ENCODE results near the gene UBE2F. TPM values are rescaled to one million over a fixed set of nuclear protein-coding genes. Genes with fewer than 3 reads are reported as not detected.

Gene UBE2F
- total and polyA plus RNA-seq, 10 donors = 32.1 to 73.9 (median 47.5) TPM

DNA sequence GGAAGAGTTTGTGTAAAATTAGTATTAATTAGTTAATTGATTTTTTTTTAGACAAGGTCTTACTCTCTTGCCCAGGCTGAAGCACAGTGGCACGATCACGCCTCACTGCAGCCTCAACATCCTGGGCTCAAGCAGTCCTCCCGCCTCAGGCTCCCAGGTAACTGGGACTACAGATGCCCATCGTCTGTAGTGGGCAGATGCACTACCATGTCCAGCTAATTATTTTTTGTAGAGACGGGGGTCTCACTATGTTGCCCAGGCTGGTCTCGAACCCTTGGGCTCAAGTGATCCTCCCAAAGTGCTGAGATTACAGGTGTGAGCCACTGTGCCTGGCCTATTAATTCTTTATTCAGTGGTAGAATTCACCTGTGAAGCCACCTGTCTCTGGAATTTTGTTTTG lies 41.1 kb downstream of the UBE2F start:
- intact Hi-C loops (cut with DNase I; ENCODE audit: low total_unique reads) = no loop called here
- Histone ChIP-seq H3K27me3 (replicated peaks in 1 of 7) (no peaks in the 10 kb centered on the region), H3K9me3 (no peaks in the 10 kb centered on the region), H3K4me1 (peaks cover 0 to 15% (median 0%) of the 10 kb centered on the region in 6 donors), H3K27ac (no peak overlapping the region), H3K36me3 (peaks cover 0 to 73% (median 4%) of the 10 kb centered on the region in 6 donors), H3K4me3 (no peak overlapping the region)
- TF ChIP-seq POLR2A (IDR thresholded peaks at IDR 0.05) = no peak
- TF ChIP-seq, protein P1, sequence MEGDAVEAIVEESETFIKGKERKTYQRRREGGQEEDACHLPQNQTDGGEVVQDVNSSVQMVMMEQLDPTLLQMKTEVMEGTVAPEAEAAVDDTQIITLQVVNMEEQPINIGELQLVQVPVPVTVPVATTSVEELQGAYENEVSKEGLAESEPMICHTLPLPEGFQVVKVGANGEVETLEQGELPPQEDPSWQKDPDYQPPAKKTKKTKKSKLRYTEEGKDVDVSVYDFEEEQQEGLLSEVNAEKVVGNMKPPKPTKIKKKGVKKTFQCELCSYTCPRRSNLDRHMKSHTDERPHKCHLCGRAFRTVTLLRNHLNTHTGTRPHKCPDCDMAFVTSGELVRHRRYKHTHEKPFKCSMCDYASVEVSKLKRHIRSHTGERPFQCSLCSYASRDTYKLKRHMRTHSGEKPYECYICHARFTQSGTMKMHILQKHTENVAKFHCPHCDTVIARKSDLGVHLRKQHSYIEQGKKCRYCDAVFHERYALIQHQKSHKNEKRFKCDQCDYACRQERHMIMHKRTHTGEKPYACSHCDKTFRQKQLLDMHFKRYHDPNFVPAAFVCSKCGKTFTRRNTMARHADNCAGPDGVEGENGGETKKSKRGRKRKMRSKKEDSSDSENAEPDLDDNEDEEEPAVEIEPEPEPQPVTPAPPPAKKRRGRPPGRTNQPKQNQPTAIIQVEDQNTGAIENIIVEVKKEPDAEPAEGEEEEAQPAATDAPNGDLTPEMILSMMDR (IDR thresholded peaks at IDR 0.05 in 8 of 11, conservative IDR thresholded peaks at IDR 0.05 in 3 of 11) = no peak
- no peak for TF ChIP-seq POLR2AphosphoS5 (IDR thresholded peaks at IDR 0.05)
- no peak for DNase-seq
- WGBS, 5 donors = 82 to 99% (median 97%) methylated on average over 6 of the region's 6 CpGs

DNA sequence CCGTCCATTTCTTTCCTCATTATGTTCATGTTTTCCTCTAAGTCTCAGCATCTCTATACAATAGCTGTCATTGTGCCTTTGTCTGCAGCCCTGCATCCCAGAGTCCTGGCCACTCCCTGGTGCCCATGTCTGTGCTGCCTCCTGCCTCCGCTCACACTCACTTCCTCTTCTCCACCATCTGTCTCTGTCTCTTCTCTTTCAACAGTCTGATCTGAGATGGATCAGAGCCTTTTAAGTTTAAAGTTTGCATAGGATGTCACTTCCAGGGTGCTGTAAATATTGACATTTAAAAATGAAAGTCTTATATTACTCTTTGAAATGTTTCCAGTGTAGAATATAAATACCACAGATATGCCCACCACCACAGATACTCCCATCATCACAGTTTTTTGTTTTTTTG lies 42.7 kb downstream of the UBE2F start:
- DNase-seq = no peak
- intact Hi-C loops (cut with DNase I; ENCODE audit: low total_unique reads) = no loop called here
- H3K36me3 ChIP-seq = peaks cover 0 to 77% (median 4%) of the 10 kb centered on the region in 6 donors

DNA sequence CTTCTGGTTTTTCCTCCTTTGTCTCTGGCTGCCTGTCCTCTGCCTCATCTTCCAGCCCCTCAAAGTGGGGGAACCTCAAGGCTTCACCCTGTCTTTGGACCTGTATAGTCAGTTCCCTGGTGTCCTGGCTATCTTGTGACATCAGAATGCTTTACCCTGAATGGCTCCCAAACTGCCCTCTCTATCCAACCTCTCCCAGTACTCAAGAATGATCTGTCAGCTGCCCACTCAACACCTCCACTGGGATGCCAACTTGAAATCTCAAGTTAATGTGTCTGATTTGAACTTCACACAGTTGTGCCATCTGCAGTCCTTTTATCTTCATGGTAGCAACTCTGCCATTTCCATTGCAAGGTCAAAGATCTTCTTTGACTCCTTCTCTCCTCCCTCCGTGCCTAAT lies 43.8 kb downstream of the UBE2F start:
- intact Hi-C loops (cut with DNase I; ENCODE audit: low total_unique reads) = no loop called here
- TF ChIP-seq POLR2AphosphoS5 (IDR thresholded peaks at IDR 0.05) = no peak
- TF ChIP-seq POLR2A (IDR thresholded peaks at IDR 0.05) = no peak
- TF ChIP-seq, protein P1 (IDR thresholded peaks at IDR 0.05 in 8 of 11, conservative IDR thresholded peaks at IDR 0.05 in 3 of 11) = no peak
- 88 to 100% (median 100%) methylated on average over 1 of the region's 1 CpG for WGBS, 5 donors
- H3K4me1 ChIP-seq = peaks cover 0 to 15% (median 0%) of the 10 kb centered on the region in 6 donors
- H3K27me3 ChIP-seq (replicated peaks in 1 of 7) = no peaks in the 10 kb centered on the region
- no peak overlapping the region for H3K4me3 ChIP-seq
- no peak for DNase-seq
- no peak overlapping the region for H3K27ac ChIP-seq
- no peaks in the 10 kb centered on the region for H3K9me3 ChIP-seq
- peaks cover 0 to 67% (median 3%) of the 10 kb centered on the region in 6 donors for H3K36me3 ChIP-seq

More for the DNA sequence above, 42.7 kb downstream of the UBE2F start:
- H3K4me1 ChIP-seq = peaks cover 0 to 15% (median 0%) of the 10 kb centered on the region in 6 donors
- no peak for TF ChIP-seq POLR2AphosphoS5 (IDR thresholded peaks at IDR 0.05)
- TF ChIP-seq POLR2A (IDR thresholded peaks at IDR 0.05) = no peak
- TF ChIP-seq, protein P1 (IDR thresholded peaks at IDR 0.05 in 8 of 11, conservative IDR thresholded peaks at IDR 0.05 in 3 of 11) = no peak
- 72 to 77% (median 74%) methylated on average over 2 of the region's 2 CpGs for whole genome bisulfite sequencing, 5 donors
- no peaks in the 10 kb centered on the region for H3K27me3 ChIP-seq (replicated peaks in 1 of 7)
- H3K9me3 ChIP-seq = no peaks in the 10 kb centered on the region
- no peak overlapping the region for H3K27ac ChIP-seq
- no peak overlapping the region for H3K4me3 ChIP-seq

DNA sequence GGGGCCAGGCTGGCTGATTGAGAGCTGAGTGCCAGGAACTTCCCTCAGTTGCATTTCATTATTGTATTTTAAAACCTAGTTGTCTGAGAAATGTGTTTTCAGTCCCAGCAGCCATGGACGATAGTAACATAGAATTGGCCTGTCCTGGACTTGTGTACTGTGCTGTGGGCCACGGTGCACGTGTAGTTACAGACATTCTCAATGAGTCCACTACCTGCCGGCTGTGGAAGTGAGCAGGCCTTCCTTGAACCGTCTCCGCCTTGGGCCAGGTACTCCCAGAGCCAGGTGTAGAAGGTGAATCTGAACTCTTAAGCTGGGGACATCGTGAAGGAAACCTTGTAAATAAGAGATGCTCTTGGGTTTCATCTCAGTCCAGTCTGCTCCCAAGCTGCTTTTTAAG lies 47.0 kb downstream of the UBE2F start:
- no peaks in the 10 kb centered on the region for H3K27me3 ChIP-seq (replicated peaks in 1 of 7)
- H3K4me1 ChIP-seq = peaks cover 0 to 19% (median 0%) of the 10 kb centered on the region in 6 donors
- no peak overlapping the region for H3K4me3 ChIP-seq
- H3K36me3 ChIP-seq = peaks cover 0 to 74% (median 6%) of the 10 kb centered on the region in 6 donors
- no peaks in the 10 kb centered on the region for H3K9me3 ChIP-seq
- DNase-seq = no peak
- H3K27ac ChIP-seq = no peak overlapping the region
- TF ChIP-seq, protein P1 (IDR thresholded peaks at IDR 0.05 in 8 of 11, conservative IDR thresholded peaks at IDR 0.05 in 3 of 11) = no peak
- TF ChIP-seq POLR2AphosphoS5 (IDR thresholded peaks at IDR 0.05) (no peak), POLR2A (IDR thresholded peaks at IDR 0.05) (no peak)
- intact Hi-C loops (cut with DNase I; ENCODE audit: low total_unique reads) = no loop called here
- WGBS, 5 donors = 94 to 98% (median 96%) methylated on average over 7 of the region's 7 CpGs
